Pancreas (tissue), 10 donors: ENCODE results near the gene CCM2L. TPM values are rescaled to one million over a fixed set of nuclear protein-coding genes. Genes with fewer than 3 reads are reported as not detected.

Experiments
- ATAC-seq, 4 donors: fragments of 200-7000 bp; cut with Tn5 transposase; one replicate each; pipeline versions ENCODE4 v1.8.0 to v1.9.1; 2020; ENCODE audit warnings: mild to moderate bottlenecking in 4 of 4, moderate library complexity in 4 of 4
- DNase-seq, 6 donors: peaks; one replicate each; pipeline ENCODE4 v3.0.0-alpha.2; 2020
- FAIRE-seq: peaks from 2 replicates; lab custom pipeline; 2012; peaks lifted over from hg19 to GRCh38; lab: Jason Lieb, UNC
- H3K27ac ChIP-seq, 4 donors: fragments of 200-600 bp; sonication (generic); 1 replicate in 3 of 4; 2 replicates in 1 of 4; pipeline versions ENCODE4 v1.5.0 to v1.8.0; 2020
- H3K27me3 ChIP-seq, 4 donors: fragments of 200-600 bp; one replicate each; pipeline ENCODE4 v1.8.0; 2021
- H3K36me3 ChIP-seq, 3 donors: fragments of 200-600 bp; sonication (generic) in 1 of 3; one replicate each; pipeline versions ENCODE4 v1.5.0 to v1.8.0; 2020 to 2021
- H3K4me1 ChIP-seq, 3 donors: fragments of 200-600 bp; one replicate each; pipeline ENCODE4 v1.8.0; 2021
- H3K4me3 ChIP-seq, 4 donors: fragments of 200-600 bp; sonication (generic) in 2 of 4; one replicate each; pipeline versions ENCODE4 v1.5.0 to v1.8.0; 2020 to 2021
- H3K9me3 ChIP-seq, 4 donors: fragments of 200-600 bp; one replicate each; pipeline ENCODE4 v1.8.0; 2021
- WGBS, 2 donors: extraction: QIAGEN DNeasy Blood & Tissue Kit; methylation state at CpG; one replicate each; pipeline ENCODE4 v1.1.7; 2013; 5-methylcytosine and 5-hydroxymethylcytosine counted together
- intact Hi-C, 3 donors: fragments of 100-400 bp; cut with DNase I; formaldehyde crosslinking; loops; one replicate each; pipeline versions ENCODE4 v1.11.1 to v1.14.2; 2022
- polyA plus RNA-seq, 2 donors: library from polyadenylated mRNA; stranded (reverse); fragments of 200-250 nt; gene quantifications; one replicate each; pipeline ENCODE4 v1.2.3, GENCODE V29; 2013
- total RNA-seq, 6 donors: library from RNA; stranded (reverse); fragmentation: NEBNext Ultra II Directional in 4 of 6; extraction: Animal tissue kit (Norgen Biotek cat#: 25700) in 4 of 6; gene quantifications; one replicate each; pipeline versions ENCODE4 v1.2.1 to v1.2.4, GENCODE V29; 2021 to 2023
- TF ChIP-seq, protein P1 (sequence below), 4 donors: fragments of 200-600 bp; sonication (generic) in 3 of 4; IDR thresholded peaks; one replicate each; pipeline versions ENCODE4 v1.5.0 to v1.8.0; 2021; ENCODE audit warnings: antibody characterized with exemption in 4 of 4
- donor health status: healthy with polysubstance abuse.
- donor health status: DM: no; HTN: no; CAD: no; lungs with moderate emphysema.
- donor health status: DM: no; HTN: no; CAD: no.
- donor health status: control.
- donor health status: control.
- donor health status: Bipolar disorder and iron deficiency.
- donor health status: DM: yes; HTN: yes; CAD: no.
- donor health status: DM: no; HTN: no; CAD: no.
- donor health status: DM: no; HTN: no; CAD: no.
- donor health status: DM: yes; HTN: yes; CAD: no.

Gene CCM2L
- total and polyA plus RNA-seq, 8 donors: 0.31 to 6.7 (median 0.98) TPM

GRCh38 chr20:31984981-31985471, 25.2 kb upstream of the CCM2L start:
- DNase-seq: no peak
- no peaks in the 10 kb centered on the region for H3K27me3 ChIP-seq
- ATAC-seq: no peak

GRCh38 chr20:31987744-31988143, 22.5 kb upstream of the CCM2L start:
- no peak for DNase-seq
- intact Hi-C loops: no loop called here
- WGBS, 2 donors: 53 to 58% methylated on average over 1 of the region's 1 CpG
- no peak for FAIRE-seq
- TF ChIP-seq, protein P1, sequence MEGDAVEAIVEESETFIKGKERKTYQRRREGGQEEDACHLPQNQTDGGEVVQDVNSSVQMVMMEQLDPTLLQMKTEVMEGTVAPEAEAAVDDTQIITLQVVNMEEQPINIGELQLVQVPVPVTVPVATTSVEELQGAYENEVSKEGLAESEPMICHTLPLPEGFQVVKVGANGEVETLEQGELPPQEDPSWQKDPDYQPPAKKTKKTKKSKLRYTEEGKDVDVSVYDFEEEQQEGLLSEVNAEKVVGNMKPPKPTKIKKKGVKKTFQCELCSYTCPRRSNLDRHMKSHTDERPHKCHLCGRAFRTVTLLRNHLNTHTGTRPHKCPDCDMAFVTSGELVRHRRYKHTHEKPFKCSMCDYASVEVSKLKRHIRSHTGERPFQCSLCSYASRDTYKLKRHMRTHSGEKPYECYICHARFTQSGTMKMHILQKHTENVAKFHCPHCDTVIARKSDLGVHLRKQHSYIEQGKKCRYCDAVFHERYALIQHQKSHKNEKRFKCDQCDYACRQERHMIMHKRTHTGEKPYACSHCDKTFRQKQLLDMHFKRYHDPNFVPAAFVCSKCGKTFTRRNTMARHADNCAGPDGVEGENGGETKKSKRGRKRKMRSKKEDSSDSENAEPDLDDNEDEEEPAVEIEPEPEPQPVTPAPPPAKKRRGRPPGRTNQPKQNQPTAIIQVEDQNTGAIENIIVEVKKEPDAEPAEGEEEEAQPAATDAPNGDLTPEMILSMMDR (IDR thresholded peaks at IDR 0.05): no peak
- Histone ChIP-seq H3K9me3 (no peaks in the 10 kb centered on the region), H3K4me1 (no peaks in the 10 kb centered on the region), H3K36me3 (no peaks in the 10 kb centered on the region), H3K27me3 (no peaks in the 10 kb centered on the region), H3K27ac (no peak overlapping the region), H3K4me3 (no peak overlapping the region)
- ATAC-seq: no peak

More at GRCh38 chr20:31984981-31985471, 25.2 kb upstream of the CCM2L start:
- H3K9me3 ChIP-seq: no peaks in the 10 kb centered on the region
- intact Hi-C loops: no loop called here
- no peak for FAIRE-seq
- H3K4me3 ChIP-seq: no peak overlapping the region
- WGBS, 2 donors: 23 to 37% methylated on average over 6 of the region's 6 CpGs
- H3K36me3 ChIP-seq: no peaks in the 10 kb centered on the region
- no peak overlapping the region for H3K27ac ChIP-seq
- TF ChIP-seq, protein P1 (IDR thresholded peaks at IDR 0.05): no peak
- H3K4me1 ChIP-seq: no peaks in the 10 kb centered on the region

GRCh38 chr20:31988430-31989015, 21.7 kb upstream of the CCM2L start:
- no peak for FAIRE-seq

GRCh38 chr20:31989030-31989645, 21.1 kb upstream of the CCM2L start:
- H3K36me3 ChIP-seq: no peaks in the 10 kb centered on the region
- FAIRE-seq (no peak), ATAC-seq (no peak), DNase-seq (no peak)
- 66 to 75% methylated on average over 8 of the region's 8 CpGs for WGBS, 2 donors
- H3K27ac ChIP-seq: no peak overlapping the region
- H3K27me3 ChIP-seq: no peaks in the 10 kb centered on the region
- TF ChIP-seq, protein P1 (IDR thresholded peaks at IDR 0.05): no peak
- H3K4me1 ChIP-seq: no peaks in the 10 kb centered on the region
- no peak overlapping the region for H3K4me3 ChIP-seq
- intact Hi-C loops: no loop called here
- no peaks in the 10 kb centered on the region for H3K9me3 ChIP-seq

More at GRCh38 chr20:31988430-31989015, 21.7 kb upstream of the CCM2L start:
- H3K4me3 ChIP-seq: no peak overlapping the region
- H3K27ac ChIP-seq: no peak overlapping the region
- H3K4me1 ChIP-seq: no peaks in the 10 kb centered on the region
- ATAC-seq (no peak), DNase-seq (no peak)
- TF ChIP-seq, protein P1 (IDR thresholded peaks at IDR 0.05): no peak
- WGBS, 2 donors: 70 to 71% methylated on average over 5 of the region's 5 CpGs
- H3K36me3 ChIP-seq: no peaks in the 10 kb centered on the region
- H3K27me3 ChIP-seq: no peaks in the 10 kb centered on the region
- intact Hi-C loops: no loop called here
- H3K9me3 ChIP-seq: no peaks in the 10 kb centered on the region
